Activated CD8-positive, alpha-beta T cell treated with anti-CD3 and anti-CD28 coated beads for 36 hours (primary cell): ENCODE measurements around the gene WDR5. TPM values are rescaled to one million over a fixed set of nuclear protein-coding genes. Genes with fewer than 3 reads are reported as not detected.

Experiments
- ATAC-seq: fragments of 200-7000 bp; cut with Tn5 transposase; one replicate; pipeline ENCODE4 v1.10.0; 2021; ENCODE audit warnings: mild to moderate bottlenecking, moderate library complexity
- CTCF ChIA-PET: fragments of 350-600 bp; sonication (Branson Sonifier 250); formaldehyde crosslinking; loops from one replicate; lab custom pipeline; 2021; ENCODE audit warnings: antibody characterized with exemption; lab: Charles Lee
- POLR2A ChIA-PET: fragments of 350-600 bp; sonication (Branson Sonifier 250); formaldehyde crosslinking; loops from one replicate; lab custom pipeline; 2021; ENCODE audit warnings: antibody characterized with exemption; lab: Charles Lee
- DNase-seq: peaks from one replicate; pipeline ENCODE4 v3.0.0-alpha.2; 2020
- H3K27ac Mint-ChIP-seq: one replicate; pipeline ENCODE4 v1.8.0; 2021; ENCODE audit warnings: mild to moderate bottlenecking, mixed read lengths
- H3K27me3 Mint-ChIP-seq: one replicate; pipeline ENCODE4 v1.8.0; 2021; ENCODE audit warnings: mixed read lengths
- H3K36me3 Mint-ChIP-seq: one replicate; pipeline ENCODE4 v1.8.0; 2021; ENCODE audit warnings: low read depth, mixed read lengths
- H3K4me1 Mint-ChIP-seq: one replicate; pipeline ENCODE4 v1.8.0; 2021; ENCODE audit warnings: low read depth, mixed read lengths
- H3K4me3 Mint-ChIP-seq: one replicate; pipeline ENCODE4 v1.8.0; 2021; ENCODE audit warnings: mild to moderate bottlenecking, moderate library complexity, mixed read lengths
- H3K9me3 Mint-ChIP-seq: one replicate; pipeline ENCODE4 v1.8.0; 2021; ENCODE audit warnings: mixed read lengths
- CTCF ChIP-seq: fragments of 200-600 bp; IDR thresholded peaks from one replicate; pipeline ENCODE4 v1.8.0; 2022; ENCODE audit warnings: antibody characterized with exemption, mild to moderate bottlenecking
- intact Hi-C: fragments of 100-400 bp; cut with micrococcal nuclease; formaldehyde crosslinking; loops from one replicate; pipeline ENCODE4 v1.10.0; 2022
- total RNA-seq, 2 experiments: library from RNA; stranded (reverse); gene quantifications; one replicate each; pipeline ENCODE4 v1.2.3, GENCODE V29; 2021

WDR5 gene
- total RNA-seq, 2 experiments from 2014 or later, result 50.9 to 53.3 TPM

GRCh38 chr9:134145262-134145661, 9.4 kb downstream of the WDR5 start:
- H3K4me3 Mint-ChIP-seq, result no peak overlapping the region
- ChIA-PET CTCF (no interaction called here), POLR2A (interaction anchor here (1.6 kb wide), 1 partner anchor 9 kb away, joined by 5 read pairs; the partner anchor contains the start of gene WDR5)
- H3K27me3 Mint-ChIP-seq, result no peaks in the 10 kb centered on the region
- H3K9me3 Mint-ChIP-seq, result no peaks in the 10 kb centered on the region
- no peak for TF ChIP-seq CTCF
- H3K4me1 Mint-ChIP-seq, result no peaks in the 10 kb centered on the region
- no peak overlapping the region for H3K27ac Mint-ChIP-seq
- H3K36me3 Mint-ChIP-seq, result peaks cover 55% of the 10 kb centered on the region
- intact Hi-C loops, result no loop called here
- no peak for DNase-seq
- no peak for ATAC-seq

DNA sequence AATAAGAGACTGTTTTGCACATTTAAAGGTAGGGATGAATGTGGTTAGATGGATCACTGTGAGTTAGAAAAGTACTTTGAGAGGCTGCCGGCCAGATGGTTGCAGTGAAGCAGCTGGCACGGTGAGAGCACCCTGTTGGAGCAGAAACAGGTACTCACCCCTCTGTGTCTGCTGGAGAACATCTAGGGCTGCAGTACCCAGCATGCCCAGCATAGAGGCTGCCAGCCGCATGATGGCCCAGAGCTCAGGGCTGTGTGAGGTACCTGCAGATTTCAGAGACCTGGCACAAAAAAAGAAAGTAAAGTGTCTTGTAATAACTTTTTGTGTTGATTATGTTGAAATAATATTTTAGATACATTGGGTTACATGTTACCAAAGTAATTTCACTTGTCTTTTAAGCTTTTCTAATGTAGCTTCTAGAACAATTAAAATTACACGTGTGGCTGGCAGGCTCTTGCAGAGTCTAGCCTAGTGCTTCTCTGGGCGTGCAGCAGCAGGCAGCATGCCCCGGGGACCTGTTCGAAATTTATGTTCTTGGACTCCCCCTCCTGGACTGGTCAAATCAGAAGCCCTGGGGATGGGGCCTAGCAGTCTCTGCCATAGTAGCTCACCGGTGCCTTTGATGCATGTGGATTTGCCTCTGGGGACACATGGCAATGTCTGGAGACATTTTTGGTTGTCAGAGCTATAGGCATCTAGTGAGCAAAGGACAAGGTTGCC, 11.1 kb downstream of the WDR5 start:
- CTCF ChIA-PET, result interaction anchor here (1.4 to 1.8 kb wide), 2 partner anchors 10 to 17 kb away, joined by 3 to 7 read pairs; partner anchors contain the start of gene RNU6ATAC
- H3K27ac Mint-ChIP-seq, result no peak overlapping the region

DNA sequence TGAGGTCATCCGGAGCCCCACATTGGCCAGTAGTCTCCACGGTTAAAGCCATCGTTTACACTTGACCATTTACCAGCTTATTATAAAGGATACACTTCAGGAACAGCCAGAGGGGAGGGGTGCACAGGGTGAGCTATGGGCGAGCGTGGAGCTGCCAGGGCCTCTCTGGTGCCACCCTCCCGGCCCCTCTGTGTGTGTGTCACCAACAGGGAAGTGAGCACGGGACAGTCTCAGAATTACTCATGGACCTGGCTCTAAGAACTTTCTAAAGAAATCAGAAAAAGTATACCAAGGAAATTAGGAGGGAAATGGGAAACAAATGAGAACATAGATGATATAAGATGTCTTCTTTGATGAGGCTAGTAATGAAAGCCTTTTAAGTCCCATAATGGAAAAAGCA, 13.5 kb downstream of the WDR5 start:
- DNase-seq (no peak), ATAC-seq (no peak)
- Mint-ChIP-seq H3K9me3 (no peaks in the 10 kb centered on the region), H3K27ac (no peak overlapping the region), H3K27me3 (no peaks in the 10 kb centered on the region), H3K4me3 (no peak overlapping the region), H3K4me1 (no peaks in the 10 kb centered on the region), H3K36me3 (peaks cover 45% of the 10 kb centered on the region)
- intact Hi-C loops, result no loop called here
- no peak for TF ChIP-seq CTCF
- POLR2A ChIA-PET, result interaction anchor here (0.6 to 2.6 kb wide), 5 partner anchors 8 to 843 kb away, joined by 3 to 10 read pairs (median 4); partner anchors contain the start of gene WDR5
- CTCF ChIA-PET, result no interaction called here

More for the DNA sequence above, 11.1 kb downstream of the WDR5 start:
- H3K9me3 Mint-ChIP-seq, result no peaks in the 10 kb centered on the region
- DNase-seq, result no peak
- intact Hi-C loops, result no loop called here
- no peaks in the 10 kb centered on the region for H3K27me3 Mint-ChIP-seq
- no peak for TF ChIP-seq CTCF
- ATAC-seq, result no peak
- H3K4me1 Mint-ChIP-seq, result no peaks in the 10 kb centered on the region
- H3K4me3 Mint-ChIP-seq, result no peak overlapping the region
- POLR2A ChIA-PET, result interaction anchor here (1.0 to 2.6 kb wide), 4 partner anchors 9 to 12 kb away, joined by 3 to 10 read pairs (median 4); partner anchors contain the start of gene WDR5
- peaks cover 52% of the 10 kb centered on the region for H3K36me3 Mint-ChIP-seq

GRCh38 chr9:134150557-134151214, 14.8 kb downstream of the WDR5 start:
- Mint-ChIP-seq H3K9me3 (no peaks in the 10 kb centered on the region), H3K4me3 (no peak overlapping the region), H3K27ac (no peak overlapping the region), H3K4me1 (no peaks in the 10 kb centered on the region), H3K36me3 (peaks cover 49% of the 10 kb centered on the region), H3K27me3 (no peaks in the 10 kb centered on the region)
- CTCF ChIA-PET, result no interaction called here
- no peak for TF ChIP-seq CTCF
- no peak for DNase-seq
- intact Hi-C loops, result no loop called here
- POLR2A ChIA-PET, result interaction anchor here (1.4 to 1.5 kb wide), 2 partner anchors 12 to 15 kb away, joined by 4 to 7 read pairs; partner anchors contain the start of gene WDR5
- ATAC-seq, result no peak

DNA sequence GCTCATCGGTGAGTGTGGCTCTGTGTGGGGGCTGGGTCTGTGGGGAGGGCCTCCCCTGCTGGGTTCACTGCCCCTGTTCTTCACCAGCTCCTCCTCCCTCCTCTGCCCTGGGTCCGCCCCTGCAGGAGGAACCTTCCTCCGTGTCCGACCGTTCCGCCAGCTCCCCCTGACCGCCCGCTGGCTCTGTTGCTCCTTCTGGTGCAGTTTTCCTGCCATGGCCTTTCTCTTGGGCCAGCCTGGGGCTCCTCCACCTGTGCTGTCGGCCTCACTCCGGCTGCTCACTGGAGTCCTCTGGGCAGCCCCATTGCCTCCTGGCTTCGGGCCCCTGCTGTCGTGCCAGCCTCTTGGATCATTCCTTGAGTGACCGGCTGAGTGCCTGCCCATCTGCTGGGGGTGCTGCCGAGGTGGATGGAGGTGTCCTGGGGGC, 16.2 kb downstream of the WDR5 start:
- intact Hi-C loops, result no loop called here
- Mint-ChIP-seq H3K27ac (no peak overlapping the region), H3K4me3 (no peak overlapping the region), H3K27me3 (no peaks in the 10 kb centered on the region), H3K9me3 (no peaks in the 10 kb centered on the region), H3K36me3 (peaks cover 49% of the 10 kb centered on the region), H3K4me1 (no peaks in the 10 kb centered on the region)
- CTCF ChIA-PET, result interaction anchor here (1.4 kb wide), 1 partner anchor 14 kb away, joined by 3 read pairs; no protein-coding TSS in a partner anchor
- ATAC-seq (no peak), DNase-seq (no peak)
- TF ChIP-seq CTCF, result no peak
- POLR2A ChIA-PET, result interaction anchor here (0.8 kb wide), 1 partner anchor 12 kb away, joined by 5 read pairs; no protein-coding TSS in a partner anchor
